Stimulated activated CD8-positive, alpha-beta memory T cell treated with anti-CD3 and anti-CD28 coated beads, Interleukin-15, amount 100 ng/mL, for 1 hour (primary cell): ENCODE data around the gene CDH23.

Source experiments
- DNase-seq: peaks from one replicate; pipeline ENCODE4 v3.0.0-alpha.2; 2020; ENCODE audit warnings: low read depth

The CDH23 gene

DNA sequence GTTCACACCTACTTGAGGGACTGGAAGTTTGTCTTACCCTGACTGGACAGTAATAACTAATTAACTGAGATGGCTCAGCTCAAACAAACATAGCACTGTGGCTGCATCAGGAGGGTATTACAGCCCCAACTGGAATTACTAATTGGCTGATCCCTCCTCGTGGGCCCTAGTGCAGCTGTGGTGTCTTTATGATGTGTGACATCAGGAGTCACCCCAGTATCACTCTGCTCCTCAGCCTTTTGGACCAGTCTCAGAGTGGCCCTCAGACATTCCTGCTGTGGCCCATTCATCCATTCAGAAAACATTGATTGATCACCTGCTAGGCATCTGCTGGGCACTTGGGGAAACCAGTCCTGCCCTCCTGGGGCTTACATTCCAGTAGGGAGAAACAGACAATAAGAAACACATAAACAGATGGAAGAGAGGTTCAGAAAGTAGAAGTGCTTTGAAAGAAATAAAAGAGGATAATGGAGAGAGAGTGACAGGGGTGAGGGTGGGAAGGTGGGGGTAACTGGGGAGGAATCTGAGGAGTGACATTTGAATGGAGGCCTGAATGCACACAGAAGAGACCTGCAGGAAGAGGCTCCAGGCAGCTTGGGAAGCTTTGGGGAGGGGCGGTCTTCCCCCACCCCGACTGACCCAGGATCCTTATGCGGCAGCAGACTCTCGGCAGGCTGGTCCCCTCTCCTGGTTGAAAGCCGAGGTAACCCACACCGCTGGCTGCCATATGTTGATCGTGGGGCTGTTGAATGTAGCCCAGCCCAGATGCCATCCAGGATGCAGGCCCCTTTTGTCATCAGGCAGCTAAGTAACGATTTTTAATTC lies 209.7 kb downstream of the CDH23 start:
- no peak for DNase-seq

DNA sequence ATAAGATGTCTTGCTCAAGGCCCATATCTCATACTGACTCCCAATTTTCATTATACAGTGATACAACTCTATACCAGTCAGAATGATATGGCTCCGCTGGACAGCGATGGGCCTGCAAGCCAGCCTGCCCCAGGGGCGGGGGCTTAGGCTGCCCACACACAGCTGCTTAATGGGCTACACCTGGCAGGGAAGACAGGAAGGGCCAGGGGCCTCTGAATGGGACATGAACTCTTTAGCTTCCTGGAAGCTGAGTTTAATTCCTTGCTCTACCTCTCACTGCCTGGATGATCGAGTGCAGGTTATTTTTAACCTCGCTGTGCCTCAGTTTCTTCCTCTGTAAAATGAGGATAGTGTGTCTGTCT lies 210.3 kb downstream of the CDH23 start:
- DNase-seq: no peak

DNA sequence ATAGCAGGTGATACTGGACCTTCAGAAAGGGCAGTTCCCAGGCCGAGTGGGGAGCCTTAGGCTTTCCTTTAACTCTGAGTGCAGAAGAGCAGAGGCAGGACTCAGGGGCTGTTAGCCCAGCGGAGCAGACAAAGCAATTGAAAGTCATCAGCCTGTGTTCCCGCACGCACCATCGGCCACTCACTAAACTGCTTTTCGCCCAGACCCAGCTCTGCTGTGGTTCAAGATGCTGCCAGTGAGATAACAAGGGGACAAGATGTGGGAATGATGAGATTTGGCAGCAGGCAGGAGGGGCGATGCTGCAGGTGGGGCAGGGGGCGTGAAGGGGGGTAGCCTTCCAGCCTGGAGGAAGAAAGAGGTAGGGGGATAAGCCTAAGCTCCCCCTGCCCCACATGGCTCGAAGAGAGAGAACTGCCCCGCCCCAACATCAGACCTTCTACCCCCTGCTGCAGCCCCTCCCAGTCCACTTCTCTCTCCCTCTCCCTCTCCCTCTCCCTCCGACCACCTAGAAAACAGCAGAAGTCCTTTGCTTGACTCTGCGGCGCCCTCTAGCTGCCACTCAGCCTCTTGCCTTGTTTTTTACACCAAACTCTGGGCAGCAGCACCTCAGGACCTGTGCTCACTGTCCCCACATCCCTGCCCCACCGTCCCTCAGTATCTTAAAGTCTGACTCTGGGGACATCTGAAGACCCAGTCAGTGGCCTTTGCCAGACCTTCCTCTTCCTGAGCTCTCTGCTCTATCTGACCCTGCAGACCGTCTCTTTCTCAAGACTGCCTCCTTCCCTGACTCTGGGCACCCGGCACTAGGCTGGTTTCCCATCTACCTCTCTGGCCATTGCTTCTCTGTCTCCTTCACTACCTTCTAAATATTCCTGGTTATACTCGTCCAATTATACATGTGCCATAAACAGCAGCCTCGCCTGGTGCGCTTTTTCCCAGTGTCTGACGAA lies 212.4 kb downstream of the CDH23 start:
- DNase-seq: peak; percentile 49

DNA sequence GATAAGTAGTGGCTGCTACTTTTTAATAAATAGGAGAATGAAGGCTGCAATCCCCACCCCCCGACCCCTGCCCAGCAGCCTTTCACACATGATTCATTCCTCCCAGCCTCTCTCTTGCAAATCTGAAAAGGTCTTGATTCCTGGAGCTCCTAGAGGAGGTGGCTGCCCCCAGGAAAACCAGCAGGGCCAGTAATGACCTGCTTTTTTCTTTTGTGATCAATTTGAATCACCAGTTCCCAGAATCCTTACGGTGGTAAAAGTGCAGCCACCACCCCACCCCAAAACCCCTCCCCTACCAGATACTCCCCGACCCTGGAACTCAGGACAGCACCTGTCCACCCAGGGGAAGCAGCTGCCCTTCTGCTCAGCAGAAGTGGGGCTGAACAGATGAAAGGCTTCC lies 213.9 kb downstream of the CDH23 start:
- no peak for DNase-seq

DNA sequence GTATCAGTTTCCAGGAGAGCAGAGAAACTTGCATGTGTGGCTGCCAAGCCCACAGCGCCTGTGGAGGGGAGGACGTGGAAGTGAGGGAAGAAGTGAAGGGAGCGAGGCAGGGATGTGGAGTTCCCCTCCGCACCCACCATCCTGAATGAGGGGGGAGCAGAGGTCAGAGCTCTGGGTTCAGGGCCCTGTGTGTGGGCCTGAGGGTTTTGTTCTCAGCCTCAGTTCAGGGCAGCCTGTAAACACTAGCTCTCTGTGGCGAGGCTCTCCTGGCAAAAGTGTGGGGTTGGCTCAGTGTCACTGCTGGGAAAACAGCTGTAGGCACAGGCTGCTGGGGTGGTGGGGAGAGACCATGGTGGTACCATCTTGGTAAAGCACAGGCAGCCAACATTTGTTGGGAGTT lies 214.4 kb downstream of the CDH23 start:
- no peak for DNase-seq

DNA sequence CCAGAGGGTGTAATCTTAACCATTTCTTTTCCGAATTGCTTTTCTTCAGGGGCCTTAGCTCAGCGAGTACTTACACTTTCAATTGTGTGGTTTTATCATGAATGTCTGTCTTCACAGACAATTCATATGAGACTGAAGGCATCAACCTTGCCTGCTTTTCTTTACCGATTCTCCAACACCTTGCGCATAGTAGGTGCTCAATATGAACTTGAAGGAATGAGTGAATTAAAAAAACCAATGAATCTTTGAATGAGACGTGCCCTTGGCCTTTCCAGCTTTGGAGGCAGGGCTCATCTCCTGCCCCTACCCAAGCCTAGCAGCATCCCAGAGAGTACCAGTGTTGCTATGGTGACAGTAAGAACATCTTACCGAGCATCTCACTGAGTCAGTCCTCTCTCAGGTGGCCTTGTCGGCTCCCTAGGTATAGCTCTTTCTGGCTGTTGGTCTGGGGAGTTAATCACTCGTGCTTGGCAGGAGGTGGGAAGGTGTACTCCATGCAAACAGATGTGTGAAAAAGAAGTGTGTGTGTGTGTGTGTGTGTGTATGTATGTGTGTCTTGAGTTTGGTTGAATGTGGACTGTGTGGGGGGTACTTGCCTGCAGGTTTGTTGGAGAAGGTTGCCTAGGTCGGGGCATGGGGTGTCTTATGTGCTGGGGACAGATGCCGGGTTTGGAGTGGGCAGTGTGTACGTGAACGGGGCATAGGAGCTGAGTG lies 215.1 kb downstream of the CDH23 start:
- DNase-seq: no peak

DNA sequence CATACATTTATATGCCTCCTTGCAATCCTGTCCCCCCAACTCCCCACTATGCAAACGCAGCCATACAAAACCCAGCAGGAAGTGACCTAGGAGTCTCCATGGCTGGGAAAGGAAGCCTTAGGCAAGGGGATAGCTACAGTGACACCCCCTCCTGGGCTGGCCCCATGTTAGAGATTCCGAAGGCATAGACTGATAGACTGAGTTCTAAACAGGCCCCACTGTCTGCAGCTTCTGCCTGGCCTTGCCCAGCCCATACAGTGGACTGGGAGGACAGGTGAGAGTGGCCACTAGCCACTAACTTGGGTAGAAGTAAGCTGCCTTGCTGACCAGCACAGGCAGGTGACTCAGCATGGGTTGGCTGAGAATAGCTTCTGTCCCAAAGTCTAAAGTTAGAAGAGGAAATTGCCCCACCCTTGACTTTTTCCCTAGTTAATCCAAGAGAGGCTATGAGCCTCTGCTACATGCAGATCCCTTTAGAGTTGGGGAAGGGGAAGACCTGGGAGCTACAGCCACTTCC lies 216.6 kb downstream of the CDH23 start:
- DNase-seq: no peak

DNA sequence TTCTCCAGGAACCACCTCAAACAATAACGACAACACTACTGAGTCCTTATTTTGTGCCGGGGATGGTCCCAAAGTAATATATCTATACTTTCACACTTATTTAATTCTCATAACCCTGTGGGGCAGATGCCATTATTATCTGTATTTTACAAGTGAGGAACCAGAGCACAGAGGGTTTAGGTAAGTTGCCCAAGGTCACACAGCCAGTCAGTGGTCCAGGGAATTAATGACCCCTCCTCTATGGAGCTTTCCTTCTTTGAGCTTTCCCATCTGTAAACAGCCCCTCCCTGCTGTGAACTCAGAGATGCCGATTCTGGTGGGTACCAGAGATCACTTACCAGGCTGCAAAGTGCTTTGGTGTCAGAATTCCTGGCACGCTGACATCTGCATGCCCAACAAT lies 217.2 kb downstream of the CDH23 start:
- DNase-seq: no peak

DNA sequence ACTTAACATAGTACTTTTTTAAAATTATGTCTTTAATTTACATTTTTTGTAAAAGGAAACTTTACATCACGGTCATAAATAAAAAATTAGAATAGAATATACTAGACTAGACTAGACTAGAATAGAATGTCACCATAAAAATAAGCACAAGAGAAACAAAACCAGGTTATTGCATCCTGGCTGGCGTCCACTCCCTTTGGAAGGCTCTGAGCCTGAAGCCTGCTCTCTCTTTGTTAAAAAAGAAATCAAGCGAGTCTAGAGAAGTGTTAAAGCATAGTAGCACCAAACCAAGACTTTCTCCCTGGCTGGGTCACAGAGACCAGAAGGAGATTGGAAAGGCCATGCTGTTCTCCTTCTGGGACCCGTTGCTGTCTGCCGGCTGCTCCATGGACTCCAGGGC lies 218.2 kb downstream of the CDH23 start:
- no peak for DNase-seq

DNA sequence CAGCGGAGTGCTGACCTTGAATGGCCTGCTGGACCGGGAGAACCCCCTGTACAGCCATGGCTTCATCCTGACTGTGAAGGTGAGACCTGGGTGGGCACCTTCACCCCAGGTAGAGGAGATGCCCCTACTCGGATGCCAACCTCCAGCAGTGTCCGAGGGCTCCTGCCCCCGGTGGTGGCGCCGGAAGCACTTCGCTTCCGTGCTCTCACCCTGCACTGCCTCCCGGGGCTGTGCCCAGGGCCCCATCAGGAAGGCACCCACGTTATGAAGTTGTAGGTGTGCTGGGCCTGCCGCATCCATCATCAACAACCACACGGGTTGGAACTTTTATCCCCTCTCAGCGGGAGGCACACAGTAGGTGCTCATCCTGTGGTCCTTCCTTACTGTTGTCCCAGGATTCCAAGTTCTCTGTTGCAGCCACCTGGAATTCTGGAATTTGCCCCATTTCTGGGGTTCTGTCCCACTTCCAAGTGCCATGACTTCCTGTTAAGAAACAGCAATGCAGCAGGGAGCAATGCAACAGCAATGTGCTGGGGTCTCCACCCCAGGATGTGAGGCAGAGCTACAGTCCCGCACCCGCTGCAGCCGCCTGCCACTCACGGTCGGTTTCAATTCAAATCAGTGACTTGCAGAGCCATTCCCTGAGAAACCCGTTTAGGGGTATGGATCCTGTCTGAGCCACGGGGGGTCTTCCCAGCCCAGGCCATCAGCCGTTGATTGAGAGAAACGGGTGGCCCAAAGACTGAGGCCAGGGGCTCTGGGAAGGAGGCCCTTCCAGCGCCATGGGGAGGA lies 219.0 kb downstream of the CDH23 start:
- DNase-seq: no peak

DNA sequence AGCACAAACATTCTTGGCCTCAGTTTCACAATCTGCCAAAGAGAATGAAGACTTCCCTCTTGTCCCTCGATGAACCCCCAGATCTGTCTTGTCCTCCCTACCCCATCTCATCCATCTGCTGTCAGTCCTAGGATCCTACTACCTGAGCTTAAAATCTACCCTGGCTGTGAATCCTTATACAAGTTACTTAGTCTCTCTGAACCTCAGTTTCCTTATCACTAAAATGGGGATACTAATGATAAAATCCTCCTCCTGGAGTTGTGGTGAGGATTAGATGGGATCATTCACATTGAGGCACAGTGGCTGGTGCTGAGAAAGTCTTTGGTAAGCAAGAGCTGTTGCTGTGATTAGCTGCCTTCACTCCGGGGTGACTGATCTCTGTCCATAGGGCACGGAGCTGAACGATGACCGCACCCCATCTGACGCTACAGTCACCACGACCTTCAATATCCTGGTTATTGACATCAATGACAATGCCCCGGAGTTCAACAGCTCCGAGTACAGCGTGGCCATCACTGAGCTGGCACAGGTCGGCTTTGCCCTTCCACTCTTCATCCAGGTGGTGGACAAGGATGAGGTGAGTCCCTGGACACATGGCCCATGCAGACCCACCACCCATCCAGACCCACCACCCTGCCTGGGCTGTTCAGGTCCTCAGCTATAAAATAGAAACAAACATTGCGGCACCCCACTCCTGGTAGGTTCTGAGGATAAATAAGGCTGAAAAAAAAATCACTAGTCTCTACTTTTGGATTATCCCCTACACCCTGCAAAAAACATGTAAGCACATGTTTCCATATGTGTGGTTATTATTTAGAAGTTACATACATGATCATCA lies 220.3 kb downstream of the CDH23 start:
- no peak for DNase-seq

DNA sequence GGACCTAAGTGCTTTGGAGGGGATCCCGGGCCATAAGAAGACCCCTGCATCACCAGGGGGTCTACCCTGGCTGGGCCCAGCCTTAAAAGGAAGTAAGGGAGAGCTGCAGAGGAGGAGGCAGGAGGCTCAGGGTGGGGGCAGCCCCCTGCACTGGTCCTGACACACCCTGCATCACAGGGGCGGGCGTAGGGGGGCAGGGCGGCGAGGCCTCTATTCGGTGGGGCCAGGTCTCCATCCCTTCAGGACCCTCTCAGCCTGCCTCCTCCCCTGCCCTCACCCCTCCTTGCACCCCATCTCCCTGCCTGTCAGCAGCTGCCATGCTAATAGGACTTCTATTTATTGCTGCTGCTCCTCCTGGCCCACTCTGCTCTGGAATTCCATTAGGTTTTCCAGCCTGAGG lies 221.5 kb downstream of the CDH23 start:
- DNase-seq: no peak

DNA sequence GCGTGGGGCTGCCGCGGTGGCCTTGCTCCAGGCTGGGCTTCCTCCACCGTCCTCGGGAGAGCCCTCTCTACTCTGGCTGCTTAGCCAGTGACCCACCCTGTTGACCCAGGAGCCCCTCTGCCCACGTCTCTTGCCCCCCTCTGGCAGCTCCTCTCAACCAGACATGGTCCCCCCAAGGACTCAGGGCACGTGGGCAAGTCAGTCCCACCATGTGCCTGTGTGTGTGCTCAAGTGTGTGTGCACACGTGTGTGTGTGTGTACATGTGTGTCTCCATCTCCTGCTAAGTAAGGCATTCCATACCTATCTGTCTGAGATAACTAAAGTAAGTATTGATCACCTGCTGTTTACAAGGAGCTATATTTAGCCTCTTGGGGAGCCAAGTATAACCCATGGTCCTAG lies 221.9 kb downstream of the CDH23 start:
- DNase-seq: no peak

DNA sequence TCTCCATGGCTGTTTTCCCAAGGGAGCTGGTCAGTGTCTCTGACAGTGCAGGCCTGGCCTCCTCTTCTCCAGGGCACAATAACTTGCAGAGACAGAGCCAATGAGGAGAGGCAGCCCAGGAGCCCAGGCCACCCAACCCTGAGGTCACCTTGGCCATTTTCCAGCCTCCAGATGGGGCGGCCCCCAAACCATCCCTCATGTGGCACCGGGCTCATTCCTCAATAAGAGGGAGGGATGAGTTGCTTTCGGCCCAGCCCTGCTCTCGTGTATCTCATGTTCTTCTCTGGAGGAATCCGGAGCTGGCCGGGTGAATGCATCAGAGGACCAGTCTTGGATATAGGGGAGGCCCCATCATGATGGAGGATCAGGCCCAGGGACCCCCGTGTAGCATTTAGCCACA lies 223.9 kb downstream of the CDH23 start:
- no peak for DNase-seq

DNA sequence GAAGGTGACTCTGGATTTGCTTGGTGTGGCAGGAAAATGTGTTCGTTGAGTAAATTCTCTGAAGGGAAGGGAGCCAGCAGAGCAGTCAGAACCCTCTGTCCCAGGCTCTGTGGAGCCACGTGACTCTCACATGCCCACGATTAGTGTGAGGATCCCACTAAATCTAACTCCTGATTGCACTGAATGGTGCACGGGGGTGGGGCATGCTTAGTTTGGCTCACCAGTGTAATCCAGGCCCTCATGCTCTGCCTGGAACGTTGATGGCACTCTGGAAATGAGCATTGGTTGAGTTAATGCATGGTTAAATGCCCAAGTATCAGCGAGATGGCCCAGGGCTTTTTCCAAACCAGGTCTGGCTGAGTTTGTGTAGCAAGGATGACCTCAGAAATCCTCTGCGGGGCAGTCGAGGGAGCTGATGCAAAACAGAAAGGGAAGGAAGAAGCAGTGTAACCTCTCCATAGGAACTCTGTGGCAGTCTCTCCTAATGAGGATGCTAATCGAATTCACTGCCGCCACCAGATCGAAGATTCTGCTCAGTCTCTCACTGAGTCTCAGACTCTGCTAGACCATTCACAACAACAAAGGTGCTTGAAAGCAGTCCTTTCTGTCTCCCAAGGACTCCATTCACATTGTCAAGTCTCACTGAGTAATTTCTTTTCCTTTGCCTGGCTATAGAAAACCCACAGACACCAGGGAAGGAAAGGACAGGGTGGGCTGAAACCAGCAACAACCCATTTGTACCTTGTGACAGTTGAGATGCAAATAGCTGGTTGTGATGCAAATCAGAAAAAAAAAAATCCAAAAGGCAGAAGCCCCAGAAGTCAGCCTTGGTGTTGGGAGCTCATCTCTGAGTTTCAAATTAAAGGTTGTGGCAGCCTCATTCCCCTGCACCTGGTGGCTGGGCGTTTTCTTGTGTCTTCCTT lies 224.8 kb downstream of the CDH23 start:
- no peak for DNase-seq

DNA sequence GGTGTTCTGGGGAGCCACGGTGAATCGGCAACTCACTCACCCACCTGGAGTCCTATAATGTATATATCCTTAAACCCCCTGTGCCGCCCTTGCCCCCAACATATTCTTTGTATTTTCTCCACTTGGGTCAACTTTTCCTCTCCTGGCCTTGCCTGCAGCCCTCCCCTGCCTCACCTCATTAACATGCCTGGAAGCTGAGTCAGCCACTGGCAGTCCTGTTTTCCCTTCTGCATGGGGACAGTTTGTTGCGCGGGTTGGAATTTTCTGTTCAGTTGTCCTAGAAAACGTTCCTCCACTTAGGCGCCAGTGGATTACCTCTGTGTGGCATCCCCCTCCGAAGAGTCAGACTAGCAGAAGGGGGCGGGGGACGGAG lies 225.4 kb downstream of the CDH23 start:
- DNase-seq: no peak

DNA sequence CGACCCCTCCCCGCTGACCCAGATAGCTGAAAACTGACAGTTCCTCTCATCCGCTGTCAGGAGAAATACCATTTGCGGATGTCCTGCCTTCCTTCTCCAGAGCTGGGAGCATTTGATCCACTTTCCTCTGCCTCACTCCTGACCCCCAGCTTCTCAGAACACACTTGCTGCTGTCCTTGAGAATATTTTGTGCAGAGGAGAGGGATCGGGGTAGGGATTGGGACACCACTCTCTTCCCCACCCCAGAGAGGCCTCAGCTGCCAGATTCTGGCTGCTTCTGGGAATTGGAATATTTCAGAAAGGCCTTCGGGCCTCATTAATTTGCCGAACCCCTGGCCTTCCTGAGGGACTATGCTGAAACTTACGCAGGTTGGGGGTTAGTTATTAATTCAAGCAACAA lies 225.9 kb downstream of the CDH23 start:
- DNase-seq: no peak

DNA sequence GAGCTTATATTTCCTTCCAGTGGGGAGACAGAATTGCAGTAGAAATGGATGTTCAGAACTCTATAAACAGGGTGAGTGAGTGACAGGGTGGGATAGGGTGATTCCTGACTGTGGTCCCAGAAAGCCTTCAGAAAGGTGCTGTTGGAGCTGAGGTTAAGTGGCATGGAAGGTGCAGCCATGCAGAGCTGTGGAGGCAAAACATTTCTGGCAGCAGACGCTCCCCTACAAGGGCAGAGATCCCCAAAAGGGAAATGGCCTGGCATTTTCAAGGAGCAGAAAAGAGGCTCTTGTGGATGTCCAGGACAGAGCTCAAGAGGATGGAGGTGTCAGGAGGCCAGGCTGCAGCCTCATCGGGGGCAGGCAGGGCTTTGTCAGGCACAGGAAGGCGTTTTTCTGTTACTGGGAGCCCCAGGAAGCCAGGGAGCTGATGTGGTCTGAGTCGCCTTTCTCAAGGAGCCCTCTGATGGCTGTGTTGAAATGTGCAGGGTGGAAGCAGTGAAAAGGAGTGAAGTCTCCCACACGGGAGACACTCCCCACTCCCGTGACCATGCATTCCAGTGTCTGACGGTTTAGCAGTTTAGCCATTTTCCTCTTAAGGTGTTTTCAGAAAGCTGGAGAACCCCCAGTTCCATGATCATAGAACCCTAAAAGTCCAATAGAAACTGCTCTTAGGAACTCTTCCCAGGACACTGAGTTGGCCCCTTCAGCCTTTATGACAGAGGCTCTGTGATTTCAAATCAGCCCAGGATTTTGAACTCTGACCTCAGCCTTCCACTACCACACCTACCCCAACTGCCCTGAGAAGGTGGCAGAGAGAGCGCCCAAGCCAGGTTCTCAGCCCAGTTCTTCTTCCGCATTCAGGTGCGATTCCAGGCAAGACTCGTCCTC lies 226.6 kb downstream of the CDH23 start:
- DNase-seq: no peak

DNA sequence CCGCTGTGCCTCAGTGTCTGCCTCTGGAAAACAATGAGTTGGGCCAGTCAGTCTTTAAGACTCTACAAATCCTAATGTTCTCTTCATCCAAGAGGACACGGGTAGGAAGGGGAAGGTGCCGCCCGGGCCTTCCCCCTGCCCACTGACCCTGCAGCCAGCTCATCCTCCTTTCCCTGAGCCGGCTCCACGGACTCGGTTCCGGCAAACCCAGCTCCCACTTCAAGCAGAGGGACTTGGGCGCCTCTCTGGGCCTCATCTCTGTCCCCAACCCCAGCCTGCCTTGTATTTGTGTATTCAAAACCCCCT lies 227.2 kb downstream of the CDH23 start:
- DNase-seq: no peak
